KOPT-K1 (cell line): ENCODE measurements around the gene CCDC122.
"Not testable (repeated sequence)": the region's sequence is repeated elsewhere in the genome, so short reads cannot be mapped to it uniquely, and the experiment has no call there.

Experiments used
- H3K27ac ChIP-seq: fragments of 200-600 bp; sonication (generic); 2 replicates; pipeline ENCODE4 v1.5.1; 2016; ENCODE audit warnings: antibody characterized with exemption, mild to moderate bottlenecking, low read depth, low read length; ENCODE audit not compliant: poor library complexity, severe bottlenecking
- H3K36me3 ChIP-seq: fragments of 200-600 bp; sonication (generic); 2 replicates; pipeline ENCODE4 v1.5.1; 2017; ENCODE audit warnings: antibody characterized with exemption, mild to moderate bottlenecking, low read length, moderate library complexity; ENCODE audit not compliant: insufficient read depth
- H3K9me3 ChIP-seq: fragments of 200-600 bp; sonication (generic); 2 replicates; pipeline ENCODE4 v1.5.1; 2017; ENCODE audit warnings: antibody characterized with exemption, low read length, mild to moderate bottlenecking; ENCODE audit not compliant: insufficient read depth, poor library complexity, severe bottlenecking

The CCDC122 gene

GRCh38 chr13:43846496-43847158 lies 32.9 kb downstream of the CCDC122 start:
- Histone ChIP-seq H3K27ac (no peak overlapping the region), H3K9me3 (peaks cover 16% of the 10 kb centered on the region), H3K36me3 (no peaks in the 10 kb centered on the region)

DNA sequence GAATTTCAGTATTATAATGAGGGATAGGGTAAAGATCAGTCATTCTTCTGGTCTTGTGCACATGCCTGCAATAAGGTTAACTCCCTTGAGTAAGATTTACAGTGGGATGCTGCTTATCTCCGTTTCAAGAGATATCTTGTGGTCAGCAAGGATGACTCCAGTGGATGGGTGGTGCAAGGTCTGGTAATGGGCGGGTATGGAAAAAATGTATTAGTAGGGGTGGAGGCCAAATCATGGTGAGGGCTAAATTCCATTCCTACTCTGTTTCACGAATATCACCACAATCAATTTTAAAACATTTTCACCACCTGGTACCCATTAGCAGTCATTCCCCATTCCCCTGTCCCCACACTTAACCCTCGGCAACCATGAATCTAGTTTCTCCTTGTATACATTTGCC lies 40.6 kb downstream of the CCDC122 start:
- Histone ChIP-seq H3K27ac (no peak overlapping the region), H3K36me3 (no peaks in the 10 kb centered on the region)

GRCh38 chr13:43835701-43836100 lies 43.8 kb downstream of the CCDC122 start:
- Histone ChIP-seq H3K36me3 (no peaks in the 10 kb centered on the region), H3K9me3 (no peaks in the 10 kb centered on the region), H3K27ac (no peak overlapping the region)

More for the DNA sequence above, 40.6 kb downstream of the CCDC122 start:
- H3K9me3 ChIP-seq: no peaks in the 10 kb centered on the region

GRCh38 chr13:43831088-43831487 lies 48.5 kb downstream of the CCDC122 start:
- H3K36me3 ChIP-seq: no peaks in the 10 kb centered on the region
- H3K27ac ChIP-seq: no peak overlapping the region
- H3K9me3 ChIP-seq: no peaks in the 10 kb centered on the region

DNA sequence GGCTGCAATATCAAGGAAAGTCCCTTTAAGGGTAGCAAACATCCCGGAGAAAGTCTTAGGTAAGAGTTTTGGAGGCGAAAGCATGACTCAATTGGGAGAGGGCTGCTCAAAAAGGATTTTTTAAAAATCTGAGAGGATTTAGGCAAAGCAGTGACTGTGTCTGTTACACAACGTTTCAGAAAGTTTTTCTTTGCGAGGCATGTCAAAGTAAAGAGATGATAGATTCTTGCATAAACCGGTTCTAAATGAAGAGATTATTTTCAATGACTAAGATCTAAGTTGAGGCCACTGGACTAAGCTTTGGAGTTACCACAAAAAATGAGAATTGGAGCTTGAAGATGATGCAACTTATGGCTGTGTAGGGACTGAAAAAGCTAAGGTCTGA lies 49.1 kb downstream of the CCDC122 start:
- no peak overlapping the region for H3K27ac ChIP-seq
- H3K36me3 ChIP-seq: no peaks in the 10 kb centered on the region
- H3K9me3 ChIP-seq: no peaks in the 10 kb centered on the region

DNA sequence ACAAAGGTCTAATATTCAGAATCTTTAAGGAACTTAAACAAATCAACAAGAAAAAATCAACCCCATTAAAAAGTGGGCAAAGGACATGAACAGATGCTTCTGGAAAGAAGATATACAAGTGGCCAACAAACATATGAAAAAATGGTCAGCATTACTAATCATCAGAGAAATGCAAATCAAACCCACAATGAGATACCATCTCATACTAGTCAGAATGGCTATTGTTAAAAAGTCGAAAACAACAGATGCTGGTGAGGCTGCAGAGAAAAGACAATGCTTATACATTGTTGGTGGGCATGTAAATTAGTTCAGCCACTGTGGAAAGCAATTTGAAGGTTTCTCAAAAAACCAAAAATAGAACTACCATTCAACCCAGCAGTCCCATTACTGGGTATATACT lies 54.9 kb downstream of the CCDC122 start:
- not testable (repeated sequence) for H3K9me3 ChIP-seq, H3K27ac ChIP-seq, H3K36me3 ChIP-seq

- Histone ChIP-seq H3K36me3 (no peaks in the 10 kb centered on the region), H3K9me3 (no peaks in the 10 kb centered on the region), H3K27ac (no peak overlapping the region)
Measured at GRCh38 chr13:43822969-43823368, 56.6 kb downstream of the CCDC122 start.

- Histone ChIP-seq H3K36me3 (no peaks in the 10 kb centered on the region), H3K27ac (no peak overlapping the region)
Measured at GRCh38 chr13:43816401-43816889, 63.1 kb downstream of the CCDC122 start.

GRCh38 chr13:43815204-43815603 lies 64.3 kb downstream of the CCDC122 start:
- H3K9me3 ChIP-seq: no peaks in the 10 kb centered on the region
- H3K36me3 ChIP-seq: no peaks in the 10 kb centered on the region
- no peak overlapping the region for H3K27ac ChIP-seq

More at GRCh38 chr13:43816401-43816889, 63.1 kb downstream of the CCDC122 start:
- H3K9me3 ChIP-seq: no peaks in the 10 kb centered on the region

DNA sequence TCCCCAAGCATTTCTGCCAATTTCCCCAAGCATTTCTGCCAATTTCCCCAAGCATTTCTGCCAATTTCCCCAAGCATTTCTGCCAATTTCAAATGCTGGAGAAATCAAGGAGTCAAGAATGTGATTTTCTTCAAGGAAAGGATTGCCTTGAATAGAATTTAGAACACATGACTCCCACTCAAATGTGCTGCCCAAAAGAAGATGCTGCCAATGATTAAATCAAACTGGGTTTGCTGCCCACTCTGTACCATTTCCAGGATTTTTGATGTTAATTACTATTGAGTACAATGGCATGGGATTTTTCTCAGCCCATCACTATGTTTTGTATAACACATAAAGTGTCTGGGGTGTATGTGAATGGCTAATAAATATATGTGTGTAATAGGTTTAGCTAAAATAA lies 70.9 kb downstream of the CCDC122 start:
- Histone ChIP-seq H3K9me3 (no peaks in the 10 kb centered on the region), H3K27ac (no peak overlapping the region), H3K36me3 (no peaks in the 10 kb centered on the region)

DNA sequence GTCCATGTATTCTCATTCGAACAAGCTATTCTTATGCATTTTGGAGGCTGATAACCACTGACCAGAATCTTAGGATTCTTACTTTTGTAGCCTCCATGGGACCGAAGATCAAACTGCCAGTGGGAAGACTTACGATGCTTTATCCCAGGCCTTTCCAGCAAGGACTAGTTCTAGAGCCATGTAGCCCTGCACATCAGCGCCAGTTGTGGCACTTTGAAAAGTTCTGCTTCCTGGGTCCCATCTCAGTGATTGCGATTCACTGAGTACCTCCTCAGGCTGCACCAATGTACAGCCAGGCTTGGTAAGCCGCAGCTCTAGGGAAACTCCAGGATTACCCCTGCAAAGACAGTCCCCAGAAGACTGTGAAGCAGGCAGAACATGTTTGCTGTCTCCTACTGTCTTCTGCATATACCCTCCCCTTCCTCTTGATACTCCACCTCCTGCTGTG lies 73.8 kb downstream of the CCDC122 start:
- Histone ChIP-seq H3K36me3 (no peaks in the 10 kb centered on the region), H3K27ac (no peak overlapping the region), H3K9me3 (no peaks in the 10 kb centered on the region)

DNA sequence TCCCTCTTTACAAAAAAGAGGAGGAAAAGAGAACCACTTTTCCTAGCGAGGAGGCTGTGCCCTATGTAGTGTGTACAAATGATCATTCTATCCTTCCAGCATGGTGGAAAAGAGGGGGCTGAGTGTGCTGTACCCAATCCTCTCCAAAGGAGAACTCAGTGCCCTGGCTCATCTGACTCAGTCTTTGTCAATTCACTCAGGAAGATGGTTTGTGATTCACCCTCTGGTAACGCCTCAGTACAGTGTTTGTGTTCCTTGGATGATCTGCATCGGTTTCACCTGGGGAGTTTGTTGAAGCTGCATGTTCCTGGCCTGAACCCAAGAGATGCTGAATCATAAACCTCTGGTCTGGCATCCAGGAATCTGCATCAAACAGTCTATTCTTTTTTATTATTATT lies 74.5 kb downstream of the CCDC122 start:
- no peak overlapping the region for H3K27ac ChIP-seq
- no peaks in the 10 kb centered on the region for H3K36me3 ChIP-seq
- no peaks in the 10 kb centered on the region for H3K9me3 ChIP-seq

- H3K36me3 ChIP-seq: no peaks in the 10 kb centered on the region
- H3K27ac ChIP-seq: no peak overlapping the region
- H3K9me3 ChIP-seq: no peaks in the 10 kb centered on the region
Measured at GRCh38 chr13:43804461-43805070, 75.0 kb downstream of the CCDC122 start.

DNA sequence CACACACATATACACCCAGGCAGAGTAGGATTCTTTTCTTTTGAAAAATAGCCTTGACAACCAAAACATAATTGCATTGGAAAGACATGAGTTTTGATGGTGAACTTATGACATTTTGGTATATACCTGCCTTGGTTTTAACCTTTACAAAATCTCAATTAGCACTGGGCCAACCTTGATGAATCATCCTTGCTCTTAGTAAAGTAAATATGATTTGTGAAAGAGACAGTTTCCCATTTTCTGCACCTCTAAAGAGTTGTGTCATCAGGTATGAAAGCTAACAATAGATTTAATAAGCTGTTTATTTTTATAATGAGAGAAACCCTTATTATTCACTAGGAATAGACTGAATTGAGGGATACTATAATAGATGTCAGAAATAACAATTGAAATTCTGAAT lies 77.0 kb downstream of the CCDC122 start:
- Histone ChIP-seq H3K36me3 (no peaks in the 10 kb centered on the region), H3K27ac (no peak overlapping the region), H3K9me3 (no peaks in the 10 kb centered on the region)

DNA sequence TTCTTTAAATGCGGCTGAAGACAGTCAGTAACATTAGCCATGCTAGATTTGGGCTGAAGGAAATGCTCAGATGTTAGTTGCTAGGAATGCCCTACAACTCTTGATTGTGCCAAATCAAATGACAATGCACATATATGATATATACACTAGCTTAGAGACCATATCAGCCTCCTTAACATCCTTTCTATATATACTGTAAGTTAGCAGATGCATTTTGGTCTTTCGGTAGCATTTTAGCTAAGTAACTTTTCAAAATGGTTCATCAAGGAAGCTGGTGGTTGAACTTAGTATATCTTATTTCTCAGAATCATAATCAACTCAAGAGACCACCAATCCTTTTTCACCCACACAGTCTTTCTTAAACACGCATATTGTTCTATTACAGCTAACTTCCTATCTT lies 78.7 kb downstream of the CCDC122 start:
- Histone ChIP-seq H3K36me3 (no peaks in the 10 kb centered on the region), H3K27ac (no peak overlapping the region), H3K9me3 (no peaks in the 10 kb centered on the region)

- Histone ChIP-seq H3K36me3 (no peaks in the 10 kb centered on the region), H3K27ac (no peak overlapping the region), H3K9me3 (no peaks in the 10 kb centered on the region)
Measured at GRCh38 chr13:43799191-43799590, 80.3 kb downstream of the CCDC122 start.
